ENCODE measurements around the gene RBM27.

DNA sequence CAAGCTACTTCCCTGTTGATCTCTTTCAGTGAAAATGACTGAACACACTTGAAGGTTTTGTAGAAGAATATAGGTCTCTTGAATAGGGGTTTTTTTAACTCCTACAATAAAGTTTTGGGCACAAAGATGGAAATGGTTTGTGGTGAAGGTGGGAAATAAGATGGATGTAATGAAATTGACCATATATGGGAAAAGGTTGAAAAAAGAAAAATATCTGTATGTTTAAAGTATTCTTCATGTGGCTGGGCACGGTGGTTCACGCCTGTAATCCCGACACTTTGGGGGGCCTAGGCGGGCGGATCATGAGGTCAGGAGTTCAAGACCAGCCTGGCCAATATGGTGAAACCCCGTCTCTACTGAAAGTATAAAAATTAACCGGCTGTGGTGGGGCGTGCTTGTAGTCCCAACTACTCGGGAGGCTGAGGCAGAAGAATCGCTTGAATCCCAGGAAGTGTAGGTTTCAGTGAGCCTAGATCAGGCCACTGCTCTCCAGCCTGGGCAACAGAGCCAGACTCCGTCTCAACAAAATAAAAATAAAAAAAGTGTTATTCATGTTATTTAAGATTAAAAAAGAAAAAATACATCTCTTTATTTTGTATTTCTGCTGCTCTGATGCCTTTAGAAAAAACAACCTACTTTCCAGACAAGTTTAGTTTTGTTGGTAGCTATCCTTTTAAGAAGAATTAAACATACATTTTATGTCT lies 2.2 kb downstream of the RBM27 start:
- no peak for TF ChIP-seq CTCF (IDR thresholded peaks at IDR 0.05)
- no peak for TF ChIP-seq POLR2AphosphoS5 (IDR thresholded peaks at IDR 0.05)

All from esophagus muscularis mucosa (tissue), 3 donors.